Left ventricle myocardium inferior (tissue), 1 donor: ENCODE data around the gene VSIG4. TPM values are rescaled to one million over a fixed set of nuclear protein-coding genes. Genes with fewer than 3 reads are reported as not detected.

Experiments used
- DNase-seq: peaks from one replicate; pipeline ENCODE4 v3.0.0-alpha.2; 2020
- H3K27ac ChIP-seq: fragments of 200-600 bp; replicated peaks from 2 replicates; pipeline ENCODE4 v1.8.0; 2021
- H3K27me3 ChIP-seq: fragments of 200-600 bp; 2 replicates; pipeline ENCODE4 v1.8.0; 2021; ENCODE audit warnings: low read depth
- H3K36me3 ChIP-seq: fragments of 200-600 bp; 2 replicates; pipeline ENCODE4 v1.8.0; 2021
- H3K4me1 ChIP-seq: fragments of 200-600 bp; 2 replicates; pipeline ENCODE4 v1.8.0; 2021
- H3K4me3 ChIP-seq: fragments of 200-600 bp; 2 replicates; pipeline ENCODE4 v1.8.0; 2021; ENCODE audit warnings: mild to moderate bottlenecking, moderate library complexity
- H3K9me3 ChIP-seq: fragments of 200-600 bp; replicated peaks from 2 replicates; pipeline ENCODE4 v1.8.0; 2021
- intact Hi-C: fragments of 100-400 bp; cut with micrococcal nuclease; formaldehyde crosslinking; loops from one replicate; pipeline ENCODE4 v1.11.0; 2022
- total RNA-seq: library from RNA; stranded (reverse); fragmentation: NEBNext Ultra II Directional; extraction: Animal tissue kit (Norgen Biotek cat#: 25700); gene quantifications from one replicate; pipeline ENCODE4 v1.2.1, GENCODE V29; 2021
- TF ChIP-seq, protein P1 (sequence below): fragments of 200-600 bp; IDR thresholded peaks from 2 replicates; pipeline ENCODE4 v1.8.0; 2021; ENCODE audit warnings: antibody characterized with exemption, mild to moderate bottlenecking, borderline replicate concordance
- donor health status: DM: no; HTN: yes; CAD: no; lungs with severe emphysema.

The VSIG4 gene
- total RNA-seq, 1 donor from 2014 or later = 41.7 TPM

DNA sequence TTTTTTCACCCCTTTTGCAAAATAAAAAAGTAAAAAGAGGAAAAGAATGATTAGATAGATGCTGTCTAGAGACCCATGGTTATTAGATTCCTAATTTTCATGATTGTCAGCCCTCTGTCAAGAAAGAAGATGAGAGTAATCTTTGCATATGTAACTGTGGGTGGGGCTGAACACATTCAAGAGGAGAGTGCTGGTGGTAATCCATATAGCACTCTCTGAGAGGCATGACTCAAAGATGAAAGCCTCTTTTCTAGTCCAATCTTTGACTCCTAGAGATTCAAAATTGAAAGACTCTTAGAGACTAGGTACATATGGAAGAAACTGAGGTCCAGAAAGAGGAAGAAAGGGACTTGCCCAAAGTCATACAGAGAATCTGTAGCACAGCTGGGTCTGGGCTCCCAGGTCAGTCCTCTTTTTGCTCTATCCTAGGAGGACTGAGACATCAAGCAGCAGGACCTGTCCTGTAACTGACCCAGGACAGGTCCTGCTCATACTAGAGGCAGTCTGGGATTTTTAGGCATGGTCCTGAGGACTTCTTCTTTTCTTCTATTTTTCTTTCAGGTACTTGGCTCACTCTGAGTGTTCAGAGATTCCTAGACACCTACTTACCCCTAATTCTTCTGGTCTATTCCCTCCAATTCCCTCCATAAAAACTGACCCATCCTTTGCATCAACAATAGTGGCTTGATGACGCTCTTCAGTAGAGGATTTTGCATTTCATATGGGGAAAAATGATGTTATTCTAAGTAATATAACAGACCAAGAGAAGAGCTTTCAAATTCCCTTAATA, 23.8 kb downstream of the VSIG4 start:
- TF ChIP-seq, protein P1, sequence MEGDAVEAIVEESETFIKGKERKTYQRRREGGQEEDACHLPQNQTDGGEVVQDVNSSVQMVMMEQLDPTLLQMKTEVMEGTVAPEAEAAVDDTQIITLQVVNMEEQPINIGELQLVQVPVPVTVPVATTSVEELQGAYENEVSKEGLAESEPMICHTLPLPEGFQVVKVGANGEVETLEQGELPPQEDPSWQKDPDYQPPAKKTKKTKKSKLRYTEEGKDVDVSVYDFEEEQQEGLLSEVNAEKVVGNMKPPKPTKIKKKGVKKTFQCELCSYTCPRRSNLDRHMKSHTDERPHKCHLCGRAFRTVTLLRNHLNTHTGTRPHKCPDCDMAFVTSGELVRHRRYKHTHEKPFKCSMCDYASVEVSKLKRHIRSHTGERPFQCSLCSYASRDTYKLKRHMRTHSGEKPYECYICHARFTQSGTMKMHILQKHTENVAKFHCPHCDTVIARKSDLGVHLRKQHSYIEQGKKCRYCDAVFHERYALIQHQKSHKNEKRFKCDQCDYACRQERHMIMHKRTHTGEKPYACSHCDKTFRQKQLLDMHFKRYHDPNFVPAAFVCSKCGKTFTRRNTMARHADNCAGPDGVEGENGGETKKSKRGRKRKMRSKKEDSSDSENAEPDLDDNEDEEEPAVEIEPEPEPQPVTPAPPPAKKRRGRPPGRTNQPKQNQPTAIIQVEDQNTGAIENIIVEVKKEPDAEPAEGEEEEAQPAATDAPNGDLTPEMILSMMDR = no peak
- no peak for DNase-seq
- H3K36me3 ChIP-seq = no peaks in the 10 kb centered on the region
- no peak overlapping the region for H3K27ac ChIP-seq
- H3K4me3 ChIP-seq = peak overlapping the region; percentile 30
- intact Hi-C loops = no loop called here
- H3K9me3 ChIP-seq = no peaks in the 10 kb centered on the region
- no peaks in the 10 kb centered on the region for H3K4me1 ChIP-seq
- no peaks in the 10 kb centered on the region for H3K27me3 ChIP-seq

DNA sequence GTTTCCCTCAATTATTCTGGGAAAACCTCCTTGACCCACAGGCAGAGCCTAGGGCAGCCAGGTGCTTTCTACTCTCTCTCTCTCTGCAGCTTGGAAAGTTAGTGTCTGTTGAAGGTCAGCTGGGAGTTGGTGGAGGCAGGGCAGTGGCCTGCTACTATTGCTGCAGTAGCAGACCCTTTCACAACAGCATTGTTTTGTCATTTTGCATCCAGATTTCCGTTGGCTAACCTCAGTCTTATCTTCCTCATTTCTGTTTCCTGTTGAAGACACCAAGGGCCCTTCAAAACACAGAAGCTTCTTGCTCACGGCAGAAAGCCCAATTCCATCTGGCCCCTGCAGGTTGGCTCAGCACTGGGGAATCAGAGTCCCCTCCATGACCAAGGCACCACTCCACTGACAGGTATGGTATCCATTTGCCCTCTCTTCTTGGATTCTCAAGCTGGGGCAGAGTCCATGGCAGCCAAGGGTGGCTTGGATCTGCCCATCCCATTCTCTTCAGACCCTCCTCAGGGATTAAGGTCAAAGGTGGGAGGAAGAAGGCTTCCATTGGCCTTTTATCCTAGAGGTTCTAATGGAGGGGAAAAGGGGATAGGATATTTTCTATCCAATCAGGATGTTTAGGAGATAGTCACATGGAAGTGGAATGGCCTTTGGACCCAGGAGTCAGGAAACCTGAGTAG, 24.6 kb downstream of the VSIG4 start:
- H3K27me3 ChIP-seq = no peaks in the 10 kb centered on the region
- DNase-seq = peak; percentile 18
- peak overlapping the region; percentile 30 for H3K4me3 ChIP-seq
- H3K36me3 ChIP-seq = no peaks in the 10 kb centered on the region
- H3K27ac ChIP-seq = peak overlapping the region; percentile 19
- H3K9me3 ChIP-seq = no peaks in the 10 kb centered on the region
- TF ChIP-seq, protein P1 = no peak
- intact Hi-C loops = no loop called here
- no peaks in the 10 kb centered on the region for H3K4me1 ChIP-seq

DNA sequence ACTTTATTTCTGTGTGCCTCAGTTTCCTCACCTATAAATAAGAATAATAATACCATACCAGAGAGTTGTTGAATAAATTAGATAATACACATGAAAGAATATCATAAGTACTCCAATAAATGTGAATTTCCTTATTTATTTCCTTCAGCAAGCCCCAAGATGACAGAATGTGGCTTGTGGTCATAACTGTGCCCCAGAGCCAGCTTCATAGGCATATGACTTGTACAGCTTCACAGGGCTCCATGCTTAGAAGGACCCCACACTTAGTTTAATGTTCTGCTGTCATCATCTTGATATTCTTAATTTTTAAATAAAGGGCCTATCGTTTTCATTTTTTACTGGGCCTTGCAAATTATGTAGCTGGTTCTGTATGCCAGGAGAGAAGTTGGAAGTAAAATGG, 25.3 kb downstream of the VSIG4 start:
- Histone ChIP-seq H3K4me1 (no peaks in the 10 kb centered on the region), H3K4me3 (no peak overlapping the region), H3K9me3 (no peaks in the 10 kb centered on the region), H3K36me3 (no peaks in the 10 kb centered on the region), H3K27ac (peak overlapping the region; percentile 19), H3K27me3 (no peaks in the 10 kb centered on the region)
- no peak for DNase-seq
- intact Hi-C loops = no loop called here
- TF ChIP-seq, protein P1 = no peak

DNA sequence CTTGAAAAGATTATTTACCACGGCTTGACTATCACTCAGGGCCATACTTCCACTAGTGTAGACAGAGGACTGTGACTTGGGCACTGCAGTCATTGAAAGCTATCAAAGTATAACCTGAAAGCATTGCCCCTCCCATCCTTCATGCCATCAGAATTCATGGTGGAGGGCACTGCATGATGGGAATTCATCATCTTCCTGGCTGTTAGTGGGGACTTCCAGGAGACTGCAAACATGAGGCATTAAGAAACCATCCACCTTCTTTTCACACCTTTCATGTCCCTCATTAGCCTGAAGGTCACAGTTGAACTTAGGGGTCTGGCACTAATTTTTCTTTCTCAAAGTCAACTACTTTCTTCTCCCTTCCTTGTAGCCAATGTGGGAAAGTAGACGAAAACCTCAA, 25.8 kb downstream of the VSIG4 start:
- Histone ChIP-seq H3K36me3 (no peaks in the 10 kb centered on the region), H3K4me1 (no peaks in the 10 kb centered on the region), H3K27me3 (no peaks in the 10 kb centered on the region), H3K27ac (no peak overlapping the region), H3K9me3 (no peaks in the 10 kb centered on the region), H3K4me3 (no peak overlapping the region)
- no peak for DNase-seq
- TF ChIP-seq, protein P1 = no peak
- intact Hi-C loops = no loop called here

DNA sequence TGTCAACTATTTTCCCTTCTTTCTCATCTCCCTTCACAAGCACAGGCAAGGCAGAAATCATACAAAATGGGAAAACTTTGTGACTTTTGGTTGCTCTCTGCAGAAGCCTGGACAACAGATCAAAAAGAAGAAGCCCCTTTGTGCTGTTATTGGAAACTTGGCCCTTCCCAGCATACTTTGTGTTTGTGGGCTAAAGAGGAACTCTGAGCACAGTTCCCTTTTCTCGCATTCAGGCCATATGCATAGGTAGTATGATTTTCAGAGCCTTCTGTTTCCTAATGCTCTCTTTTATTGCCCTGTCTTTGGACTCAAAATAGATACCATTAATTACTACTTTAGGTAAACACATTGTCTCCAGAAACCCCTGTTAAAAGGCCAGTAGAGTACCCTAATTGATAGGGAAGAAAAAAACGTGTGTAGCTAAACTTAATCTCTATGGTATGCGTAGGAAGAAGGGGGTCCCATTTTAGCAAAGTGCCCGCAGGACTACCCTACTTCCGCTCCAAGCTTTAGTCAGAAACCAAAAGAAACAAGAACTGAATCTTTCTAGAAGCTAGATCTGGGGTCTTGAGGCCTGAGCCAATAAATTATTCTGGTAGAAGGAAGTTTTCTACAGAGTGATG, 26.6 kb downstream of the VSIG4 start:
- H3K27me3 ChIP-seq = no peaks in the 10 kb centered on the region
- intact Hi-C loops = no loop called here
- no peaks in the 10 kb centered on the region for H3K36me3 ChIP-seq
- TF ChIP-seq, protein P1 = no peak
- peak overlapping the region; percentile 30 for H3K27ac ChIP-seq
- no peak overlapping the region for H3K4me3 ChIP-seq
- no peak for DNase-seq
- no peaks in the 10 kb centered on the region for H3K9me3 ChIP-seq
- H3K4me1 ChIP-seq = no peaks in the 10 kb centered on the region
